HEK293 (cell line): Measurements from ENCODE around the gene ST3GAL5.
A peak's percentile ranks its signal among the peaks of the same experiment; 100 is the strongest.

ENCODE experiments used
- CTCF ChIA-PET: fragments of 350-600 bp; formaldehyde crosslinking; extraction: SDS; loops from one replicate; lab custom pipeline; 2021; ENCODE audit warnings: antibody characterized with exemption; lab: Yijun Ruan, JAX
- POLR2A ChIA-PET: fragments of 300-600 bp; formaldehyde crosslinking; extraction: SDS; loops from one replicate; lab custom pipeline; 2020; ENCODE audit warnings: antibody characterized with exemption, inconsistent platforms; lab: Yijun Ruan, JAX
- H3K27ac ChIP-seq: fragments of 200-500 bp; sonication (Bioruptor generic); 2 replicates; pipeline ENCODE4 v1.5.1; 2014; ENCODE audit warnings: low read depth, low read length, control low read depth, inconsistent platforms; ENCODE audit errors: extremely low read depth
- H3K36me3 ChIP-seq, 2 experiments: fragments of 200-500 bp in 1 of 2; sonication (Bioruptor generic) in 1 of 2; 1 replicate in 1 of 2; 2 replicates in 1 of 2; pipeline ENCODE4 v1.5.1; 2014 to 2017; ENCODE audit warnings: inconsistent platforms in 2 of 2, low read length in 2 of 2; ENCODE audit not compliant: control insufficient read depth in 2 of 2, insufficient read depth in 1 of 2
- H3K4me1 ChIP-seq: fragments of 200-500 bp; sonication (Bioruptor generic); 2 replicates; pipeline ENCODE4 v1.5.1; 2014; ENCODE audit warnings: mild to moderate bottlenecking, low read length, inconsistent platforms; ENCODE audit not compliant: control insufficient read depth, insufficient read depth
- H3K4me3 ChIP-seq: 2 replicates; pipeline ENCODE4 v1.5.1; 2011; ENCODE audit warnings: low read depth, mild to moderate bottlenecking, control low read depth, low read length, moderate library complexity
- H3K9me3 ChIP-seq: fragments of 200-500 bp; sonication (Bioruptor generic); 2 replicates; pipeline ENCODE4 v1.5.1; 2014; ENCODE audit warnings: low read depth, low read length, inconsistent platforms; ENCODE audit not compliant: control insufficient read depth, insufficient read depth
- AEBP2 ChIP-seq: fragments of 450-650 bp; formaldehyde crosslinking; IDR thresholded peaks from 2 replicates; pipeline ENCODE4 v1.5.1; 2016; ENCODE audit warnings: missing biosample characterization, missing genetic modification characterization, borderline replicate concordance
- ATF2 ChIP-seq: fragments of 450-650 bp; formaldehyde crosslinking; IDR thresholded peaks from 2 replicates; pipeline ENCODE4 v1.5.1; 2016; ENCODE audit warnings: missing biosample characterization, missing genetic modification characterization, low read depth
- EGR2 ChIP-seq: fragments of 450-650 bp; formaldehyde crosslinking; IDR thresholded peaks from 2 replicates; pipeline ENCODE4 v1.5.1; 2016; ENCODE audit warnings: low read depth, missing biosample characterization, missing genetic modification characterization
- GLI2 ChIP-seq: fragments of 450-650 bp; formaldehyde crosslinking; IDR thresholded peaks from 2 replicates; pipeline ENCODE4; 2017; ENCODE audit warnings: missing biosample characterization, missing genetic modification characterization, low read depth, borderline replicate concordance
- GLIS1 ChIP-seq: fragments of 450-650 bp; formaldehyde crosslinking; IDR thresholded peaks from 2 replicates; pipeline ENCODE4 v1.5.1; 2016; ENCODE audit warnings: missing biosample characterization, missing genetic modification characterization
- ZBTB20 ChIP-seq: fragments of 450-650 bp; formaldehyde crosslinking; IDR thresholded peaks from 2 replicates; pipeline ENCODE4 v1.5.1; 2016; ENCODE audit warnings: missing biosample characterization, missing genetic modification characterization
- ZBTB21 ChIP-seq: fragments of 450-650 bp; formaldehyde crosslinking; IDR thresholded peaks from 2 replicates; pipeline ENCODE4 v1.5.1; 2017; ENCODE audit warnings: missing biosample characterization, missing genetic modification characterization
- ZBTB8A ChIP-seq: fragments of 450-650 bp; formaldehyde crosslinking; IDR thresholded peaks from 2 replicates; pipeline ENCODE4 v1.5.1; 2016; ENCODE audit warnings: missing biosample characterization, missing genetic modification characterization
- ZIC2 ChIP-seq: fragments of 450-650 bp; formaldehyde crosslinking; IDR thresholded peaks from 2 replicates; pipeline ENCODE4 v1.5.1; 2016; ENCODE audit warnings: missing biosample characterization, missing genetic modification characterization
- ZNF140 ChIP-seq: fragments of 450-650 bp; formaldehyde crosslinking; IDR thresholded peaks from 2 replicates; pipeline ENCODE4 v1.5.1; 2016; ENCODE audit warnings: missing biosample characterization, missing genetic modification characterization
- ZNF155 ChIP-seq: fragments of 450-650 bp; formaldehyde crosslinking; IDR thresholded peaks from 2 replicates; pipeline ENCODE4 v1.5.1; 2016; ENCODE audit warnings: missing biosample characterization, missing genetic modification characterization
- ZNF302 ChIP-seq: fragments of 450-650 bp; formaldehyde crosslinking; IDR thresholded peaks from 2 replicates; pipeline ENCODE4 v1.5.1; 2016; ENCODE audit warnings: missing biosample characterization, missing genetic modification characterization, low read depth
- ZNF37A ChIP-seq: fragments of 450-650 bp; IDR thresholded peaks from 2 replicates; pipeline ENCODE4 v1.5.1; 2018; ENCODE audit warnings: missing biosample characterization, missing genetic modification characterization
- ZNF623 ChIP-seq: fragments of 450-650 bp; formaldehyde crosslinking; IDR thresholded peaks from 2 replicates; pipeline ENCODE4 v1.5.1; 2016; ENCODE audit warnings: missing biosample characterization, missing genetic modification characterization
- ZNF629 ChIP-seq: fragments of 450-650 bp; formaldehyde crosslinking; IDR thresholded peaks from 2 replicates; pipeline ENCODE4 v1.5.1; 2017; ENCODE audit warnings: missing biosample characterization, missing genetic modification characterization
- ZNF645 ChIP-seq: fragments of 450-650 bp; formaldehyde crosslinking; IDR thresholded peaks from 2 replicates; pipeline ENCODE4; 2016; ENCODE audit warnings: missing biosample characterization, missing genetic modification characterization
- ZNF660 ChIP-seq: fragments of 450-650 bp; IDR thresholded peaks from 2 replicates; pipeline ENCODE4 v1.5.1; 2018; ENCODE audit warnings: missing biosample characterization, mild to moderate bottlenecking, missing genetic modification characterization

Gene ST3GAL5

GRCh38 chr2:85862426-85862825, 26.4 kb downstream of the ST3GAL5 start:
- Histone ChIP-seq H3K27ac (no peak overlapping the region), H3K4me3 (no peak overlapping the region)
- ChIA-PET POLR2A (no interaction called here), CTCF (no interaction called here)
- TF ChIP-seq GLIS1 (tag by site-specific recombination) = peak; percentile 58
- no peak for TF ChIP-seq ZNF155 (tag by site-specific recombination)
- no peak for TF ChIP-seq ZNF140
- peak; percentile 90 for TF ChIP-seq ATF2 (tag by site-specific recombination)
- peak; percentile 58 for TF ChIP-seq ZIC2 (tag by site-specific recombination)
- TF ChIP-seq ZNF660 (tag by site-specific recombination) = no peak
- TF ChIP-seq ZNF623 = no peak
- TF ChIP-seq ZBTB21 = peak; percentile 25; the same call in 1 of the 2 replicates
- TF ChIP-seq ZBTB8A (tag by site-specific recombination) = peak; percentile 56
- TF ChIP-seq ZNF629 = peak; percentile 73
- TF ChIP-seq EGR2 (tag by site-specific recombination) = no peak
- TF ChIP-seq, all 188 proteins: peak for 6
- no peaks in the 10 kb centered on the region for H3K9me3 ChIP-seq
- H3K4me1 ChIP-seq = no peaks in the 10 kb centered on the region
- H3K36me3 ChIP-seq = peaks cover 5% of the 10 kb centered on the region in 2 experiments; a peak in 2 of 3 replicates

- TF ChIP-seq ZNF37A = no peak
- TF ChIP-seq ZNF302 = no peak
- no peak for TF ChIP-seq ZNF645
- no peak for TF ChIP-seq GLI2 (tag by site-specific recombination)
- TF ChIP-seq AEBP2 (tag by site-specific recombination) = no peak
- no peaks in the 10 kb centered on the region for H3K4me1 ChIP-seq
- POLR2A ChIA-PET = no interaction called here
- peaks cover 5% of the 10 kb centered on the region in 2 experiments; a peak in 2 of 3 replicates for H3K36me3 ChIP-seq
- CTCF ChIA-PET = no interaction called here
- H3K27ac ChIP-seq = no peak overlapping the region
- H3K4me3 ChIP-seq = no peak overlapping the region
- H3K9me3 ChIP-seq = no peaks in the 10 kb centered on the region
Measured at GRCh38 chr2:85861650-85862049, 27.1 kb downstream of the ST3GAL5 start.

- POLR2A ChIA-PET = no interaction called here
- Histone ChIP-seq H3K4me3 (no peak overlapping the region), H3K27ac (no peak overlapping the region), H3K4me1 (no peaks in the 10 kb centered on the region), H3K36me3 (peaks cover 5% of the 10 kb centered on the region in 2 experiments; a peak in 2 of 3 replicates), H3K9me3 (no peaks in the 10 kb centered on the region)
- TF ChIP-seq GLI2 (tag by site-specific recombination) (no peak), ZBTB20 (tag by site-specific recombination) (no peak)
- CTCF ChIA-PET = no interaction called here
Measured at GRCh38 chr2:85861180-85861579, 27.6 kb downstream of the ST3GAL5 start.
